Karpas-422 (cell line): ENCODE measurements around the gene EIF6. TPM values are rescaled to one million over a fixed set of nuclear protein-coding genes. Genes with fewer than 3 reads are reported as not detected.

Experiments
- DNase-seq: peaks from one replicate; pipeline ENCODE4 v3.0.0-alpha.2; 2015
- H2AFZ ChIP-seq: fragments of 200-600 bp; sonication (generic); 2 replicates; pipeline ENCODE4 v1.6.1; 2014; ENCODE audit warnings: antibody characterized with exemption, low read length, mixed read lengths
- H3K27ac ChIP-seq: fragments of 200-600 bp; sonication (generic); 2 replicates; pipeline ENCODE4 v1.5.1; 2014; ENCODE audit warnings: mild to moderate bottlenecking, low read length, moderate library complexity
- H3K27me3 ChIP-seq: fragments of 200-600 bp; sonication (generic); 2 replicates; pipeline ENCODE4 v1.6.1; 2014; ENCODE audit warnings: low read length, mixed read lengths
- H3K36me3 ChIP-seq: fragments of 200-600 bp; sonication (generic); 2 replicates; pipeline ENCODE4 v1.6.1; 2014; ENCODE audit warnings: low read length, mixed read lengths; ENCODE audit not compliant: insufficient read depth
- H3K4me1 ChIP-seq: fragments of 200-600 bp; sonication (generic); 2 replicates; pipeline ENCODE4 v1.6.1; 2014; ENCODE audit warnings: mild to moderate bottlenecking, low read length, mixed read lengths
- H3K4me2 ChIP-seq: fragments of 200-600 bp; sonication (generic); 2 replicates; pipeline ENCODE4 v1.6.1; 2014; ENCODE audit warnings: low read length, low read depth, mild to moderate bottlenecking; ENCODE audit not compliant: poor library complexity, severe bottlenecking
- H3K4me3 ChIP-seq: fragments of 200-600 bp; sonication (generic); 2 replicates; pipeline ENCODE4 v1.5.1; 2014; ENCODE audit warnings: mild to moderate bottlenecking, antibody characterized with exemption, low read length, mixed read lengths
- H3K79me2 ChIP-seq: fragments of 200-600 bp; sonication (generic); 2 replicates; pipeline ENCODE4 v1.6.1; 2014; ENCODE audit warnings: mild to moderate bottlenecking, low read length, mixed read lengths
- H3K9ac ChIP-seq: fragments of 200-600 bp; sonication (generic); 2 replicates; pipeline ENCODE4 v1.6.0; 2014; ENCODE audit warnings: low read length
- H3K9me2 ChIP-seq: fragments of 200-600 bp; sonication (generic), shearing (Covaris generic); replicated peaks from 2 replicates; pipeline ENCODE4 v1.6.0; 2014; ENCODE audit warnings: mild to moderate bottlenecking, low read length, moderate library complexity; ENCODE audit not compliant: insufficient read depth
- H3K9me3 ChIP-seq: fragments of 300-700, 200-600 bp; sonication (generic); 2 replicates; pipeline ENCODE4 v1.6.1; 2014; ENCODE audit warnings: low read length, mixed read lengths
- H4K20me1 ChIP-seq: fragments of 200-600 bp; sonication (generic); 2 replicates; pipeline ENCODE4 v1.6.1; 2014; ENCODE audit warnings: mild to moderate bottlenecking, antibody characterized with exemption, low read length, low read depth; ENCODE audit not compliant: insufficient read depth
- total RNA-seq: library from RNA; depleted of rRNA; stranded (reverse); fragments of >200 nt; shearing (Covaris generic); gene quantifications from 2 replicates; pipeline ENCODE4 v1.2.3, GENCODE V29; 2014; ENCODE audit warnings: low replicate concordance

The EIF6 gene
- total RNA-seq, 1 experiment from 2014 or later, result 150 TPM

DNA sequence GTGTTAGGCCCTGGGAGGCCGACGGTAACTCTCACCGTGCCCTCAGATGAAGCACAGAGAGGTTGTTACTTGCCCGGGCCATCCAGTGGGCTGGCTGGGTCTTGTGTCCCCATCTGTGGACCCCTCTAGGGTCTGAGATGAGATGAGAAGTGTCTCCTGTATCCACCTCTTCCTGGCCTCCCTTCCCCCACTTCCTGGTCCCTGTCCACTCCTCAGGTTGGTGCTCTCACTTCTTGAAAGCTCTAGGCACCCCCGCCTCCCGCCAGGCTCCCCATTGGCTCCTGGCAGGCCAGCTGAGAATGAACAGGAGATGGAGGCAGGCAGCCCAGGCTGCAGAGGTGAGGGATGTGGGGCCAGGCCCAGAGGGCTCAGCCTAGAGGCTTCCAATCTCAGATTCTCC, 8.2 kb downstream of the EIF6 start:
- Histone ChIP-seq H3K27me3 (no peaks in the 10 kb centered on the region), H3K36me3 (peaks cover 7% of the 10 kb centered on the region), H3K79me2 (peaks cover 16% of the 10 kb centered on the region), H2AFZ (no peak overlapping the region), H3K4me2 (peak overlapping the region; percentile 97), H3K27ac (peak overlapping the region; percentile 81), H3K4me1 (peaks cover 42% of the 10 kb centered on the region), H3K9ac (peak overlapping the region; percentile 99), H4K20me1 (peaks cover 5% of the 10 kb centered on the region; the same call in 1 of the 2 replicates), H3K9me3 (no peaks in the 10 kb centered on the region), H3K9me2 (no peaks in the 10 kb centered on the region), H3K4me3 (peak overlapping the region; percentile 99)
- DNase-seq, result no peak

DNA sequence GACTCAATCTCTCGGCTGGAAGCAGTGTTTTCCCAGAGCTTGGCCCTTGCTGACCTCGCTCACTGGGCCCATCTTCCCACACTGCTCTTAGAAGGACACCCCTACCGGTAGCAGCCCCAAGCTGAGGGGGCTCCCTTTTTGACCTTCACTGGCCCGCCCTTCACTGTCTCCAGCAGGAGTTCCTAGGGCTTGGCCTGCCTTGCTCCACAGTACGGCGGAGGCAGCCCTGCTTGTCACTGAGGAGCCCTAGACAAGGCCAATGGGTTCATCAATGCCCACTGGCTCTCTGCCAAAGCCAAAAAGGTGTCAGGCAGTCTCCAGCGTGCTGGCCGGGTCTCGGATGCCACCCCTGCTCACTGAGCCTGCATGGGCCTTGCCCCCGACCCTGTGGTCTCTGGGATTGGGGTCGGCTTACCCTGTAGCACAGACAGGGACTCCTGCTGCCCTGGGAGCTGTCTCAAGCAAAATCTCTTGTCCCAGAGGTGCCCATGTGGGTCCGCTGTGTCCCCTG, 8.8 kb downstream of the EIF6 start:
- Histone ChIP-seq H3K4me1 (peaks cover 48% of the 10 kb centered on the region), H3K36me3 (peaks cover 6% of the 10 kb centered on the region; the same call in 1 of the 2 replicates), H2AFZ (no peak overlapping the region), H3K9me3 (no peaks in the 10 kb centered on the region), H3K27ac (no peak overlapping the region), H3K79me2 (peaks cover 14% of the 10 kb centered on the region), H3K4me2 (peak overlapping the region; percentile 97), H3K4me3 (no peak overlapping the region), H3K27me3 (no peaks in the 10 kb centered on the region), H4K20me1 (peaks cover 5% of the 10 kb centered on the region; the same call in 1 of the 2 replicates), H3K9ac (no peak overlapping the region), H3K9me2 (no peaks in the 10 kb centered on the region)
- no peak for DNase-seq

DNA sequence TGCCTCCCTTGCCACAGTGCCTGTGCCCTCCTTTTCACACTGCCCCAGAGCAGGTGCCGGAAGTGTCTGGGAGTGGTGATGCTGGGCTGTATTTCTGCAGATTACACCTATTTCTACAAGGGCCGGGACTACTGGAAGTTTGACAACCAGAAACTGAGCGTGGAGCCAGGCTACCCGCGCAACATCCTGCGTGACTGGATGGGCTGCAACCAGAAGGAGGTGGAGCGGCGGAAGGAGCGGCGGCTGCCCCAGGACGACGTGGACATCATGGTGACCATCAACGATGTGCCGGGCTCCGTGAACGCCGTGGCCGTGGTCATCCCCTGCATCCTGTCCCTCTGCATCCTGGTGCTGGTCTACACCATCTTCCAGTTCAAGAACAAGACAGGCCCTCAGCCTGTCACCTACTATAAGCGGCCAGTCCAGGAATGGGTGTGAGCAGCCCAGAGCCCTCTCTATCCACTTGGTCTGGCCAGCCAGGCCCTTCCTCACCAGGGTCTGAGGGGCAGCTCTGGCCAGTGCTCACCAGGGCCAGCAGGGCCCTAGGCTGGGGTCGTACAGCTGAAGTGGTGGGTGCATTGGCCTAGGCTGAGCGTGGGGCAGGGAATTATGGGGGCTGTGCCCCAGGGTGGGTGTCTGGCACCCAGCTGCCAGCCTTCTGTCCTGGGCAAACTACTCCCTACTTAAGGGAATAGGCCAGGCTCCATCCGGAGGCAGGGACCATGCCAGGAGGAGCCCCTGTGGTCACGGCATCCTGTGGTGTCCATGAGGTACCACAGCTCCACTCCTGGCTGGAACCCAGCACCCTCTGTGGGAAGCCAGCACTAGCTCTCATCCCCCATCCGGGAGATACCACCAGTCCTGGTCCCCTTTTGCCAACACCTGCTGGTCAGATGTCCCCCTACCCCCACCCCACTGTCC, 10.1 kb downstream of the EIF6 start:
- Histone ChIP-seq H3K9me2 (no peaks in the 10 kb centered on the region), H4K20me1 (no peaks in the 10 kb centered on the region), H3K9me3 (no peaks in the 10 kb centered on the region), H3K4me1 (peaks cover 55% of the 10 kb centered on the region), H3K79me2 (peaks cover 14% of the 10 kb centered on the region), H2AFZ (no peak overlapping the region), H3K27ac (peak overlapping the region; percentile 52), H3K36me3 (no peaks in the 10 kb centered on the region), H3K27me3 (no peaks in the 10 kb centered on the region), H3K9ac (peak overlapping the region; percentile 34; the same call in 1 of the 2 replicates), H3K4me2 (peak overlapping the region; percentile 38), H3K4me3 (no peak overlapping the region)
- DNase-seq, result no peak

DNA sequence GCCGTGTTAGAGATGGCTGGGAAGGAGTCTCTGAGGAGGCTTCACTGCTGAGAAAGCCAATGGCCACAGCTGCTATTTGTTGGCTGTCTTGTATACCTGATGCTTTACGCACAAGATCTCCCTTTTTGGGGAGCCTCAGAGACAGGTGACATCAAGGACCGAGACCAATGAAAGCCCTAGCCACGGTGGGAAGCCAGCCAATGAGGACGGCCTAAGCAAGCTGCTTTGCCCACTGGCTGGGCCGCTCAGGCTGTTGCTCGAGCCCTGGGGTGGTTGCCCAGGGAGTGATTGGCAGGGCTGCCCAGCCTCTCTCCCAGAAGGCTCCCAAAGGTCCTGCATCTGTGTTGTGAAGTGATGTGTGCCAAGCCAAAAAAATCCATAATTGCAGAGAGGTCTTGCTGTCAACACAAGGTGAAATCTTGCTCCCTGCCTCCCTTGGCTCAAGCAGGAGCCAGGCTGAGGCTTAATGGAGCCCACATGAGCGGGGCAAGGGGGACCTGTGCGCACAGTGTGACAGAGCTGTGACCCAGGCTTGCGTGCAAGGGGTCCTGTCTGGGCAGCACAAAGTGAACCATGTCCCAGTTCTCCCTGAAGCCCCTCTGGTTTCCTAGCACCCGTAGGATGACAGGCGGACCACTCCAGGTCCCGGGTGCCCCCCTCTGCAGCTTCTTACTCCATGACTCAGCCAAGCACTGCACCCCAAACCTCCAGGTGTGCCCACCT, 11.0 kb downstream of the EIF6 start:
- Histone ChIP-seq H3K27ac (peak overlapping the region; percentile 52), H3K27me3 (no peaks in the 10 kb centered on the region), H3K9me3 (no peaks in the 10 kb centered on the region), H3K4me2 (peak overlapping the region; percentile 38), H3K79me2 (peaks cover 14% of the 10 kb centered on the region), H2AFZ (no peak overlapping the region), H3K9ac (peak overlapping the region; percentile 34; the same call in 1 of the 2 replicates), H3K36me3 (no peaks in the 10 kb centered on the region), H4K20me1 (no peaks in the 10 kb centered on the region), H3K4me3 (no peak overlapping the region), H3K4me1 (peaks cover 55% of the 10 kb centered on the region), H3K9me2 (no peaks in the 10 kb centered on the region)
- DNase-seq, result peak; percentile 95

DNA sequence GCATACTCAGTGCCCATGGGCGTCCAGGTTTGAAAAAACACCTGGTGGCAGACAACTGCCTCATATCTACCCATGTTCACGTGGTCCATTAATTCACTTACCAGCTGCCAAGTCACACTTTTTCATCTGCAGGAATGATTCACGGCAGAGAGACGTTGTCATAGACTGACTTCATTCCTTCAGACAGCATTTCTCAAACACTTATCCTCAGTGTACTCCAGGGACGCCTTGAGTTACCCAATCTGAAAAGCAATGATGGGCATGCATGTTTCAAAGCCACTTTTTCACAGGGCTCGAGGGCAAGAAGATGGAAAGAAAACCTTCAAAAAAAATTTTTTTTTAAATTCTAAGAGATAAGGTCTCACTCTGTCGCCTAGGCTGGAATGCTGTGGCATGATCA, 12.7 kb downstream of the EIF6 start:
- DNase-seq, result no peak
- Histone ChIP-seq H3K4me3 (peak overlapping the region; percentile 18; the same call in 1 of the 2 replicates), H3K27me3 (no peaks in the 10 kb centered on the region), H3K27ac (peak overlapping the region; percentile 52; the same call in 1 of the 2 replicates), H3K4me1 (peaks cover 53% of the 10 kb centered on the region), H3K9me3 (no peaks in the 10 kb centered on the region), H3K79me2 (peaks cover 9% of the 10 kb centered on the region), H3K9me2 (no peaks in the 10 kb centered on the region), H3K9ac (peak overlapping the region; percentile 55; the same call in 1 of the 2 replicates), H2AFZ (no peak overlapping the region), H4K20me1 (no peaks in the 10 kb centered on the region), H3K36me3 (no peaks in the 10 kb centered on the region), H3K4me2 (peak overlapping the region; percentile 47)

DNA sequence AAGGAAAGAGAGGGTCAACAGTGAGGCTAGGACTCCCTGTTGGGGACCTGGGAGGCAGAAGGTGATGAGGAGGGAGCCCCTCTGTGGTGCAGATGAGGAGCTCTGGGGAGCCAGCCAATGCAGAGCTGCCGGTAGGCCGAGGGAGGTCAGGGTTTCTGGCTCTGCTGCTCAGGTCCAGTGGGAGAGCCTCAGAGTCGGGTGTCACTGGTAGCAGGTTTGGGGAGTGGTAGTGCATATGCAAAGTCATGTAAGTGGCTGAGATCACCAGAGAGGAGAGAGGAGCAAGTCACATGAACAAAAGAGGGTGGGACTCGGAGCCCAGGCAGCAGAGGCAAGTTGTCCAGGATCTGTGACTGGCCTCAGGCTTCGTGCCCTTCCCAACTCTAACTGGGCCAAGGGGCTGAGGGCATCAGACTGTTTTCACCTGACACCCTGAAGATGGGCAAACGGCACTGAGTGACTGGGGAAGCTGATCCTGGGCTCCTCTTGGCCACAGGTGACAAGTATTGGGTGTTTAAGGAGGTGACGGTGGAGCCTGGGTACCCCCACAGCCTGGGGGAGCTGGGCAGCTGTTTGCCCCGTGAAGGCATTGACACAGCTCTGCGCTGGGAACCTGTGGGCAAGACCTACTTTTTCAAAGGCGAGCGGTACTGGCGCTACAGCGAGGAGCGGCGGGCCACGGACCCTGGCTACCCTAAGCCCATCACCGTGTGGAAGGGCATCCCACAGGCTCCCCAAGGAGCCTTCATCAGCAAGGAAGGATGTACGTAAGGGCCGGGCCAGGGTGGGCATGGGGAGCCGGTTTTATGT, 13.3 kb downstream of the EIF6 start:
- H3K27me3 ChIP-seq, result no peaks in the 10 kb centered on the region
- peak overlapping the region; percentile 58 for H3K9ac ChIP-seq
- peak overlapping the region; percentile 83 for H3K27ac ChIP-seq
- H3K4me2 ChIP-seq, result peak overlapping the region; percentile 47
- peaks cover 2% of the 10 kb centered on the region for H3K79me2 ChIP-seq
- H3K36me3 ChIP-seq, result no peaks in the 10 kb centered on the region
- no peaks in the 10 kb centered on the region for H3K9me3 ChIP-seq
- peak; percentile 92 for DNase-seq
- peaks cover 46% of the 10 kb centered on the region for H3K4me1 ChIP-seq
- H2AFZ ChIP-seq, result peak overlapping the region; percentile 68; the same call in 1 of the 2 replicates
- peak overlapping the region; percentile 25; the same call in 1 of the 2 replicates for H3K4me3 ChIP-seq
- H3K9me2 ChIP-seq, result no peaks in the 10 kb centered on the region
- no peaks in the 10 kb centered on the region for H4K20me1 ChIP-seq

DNA sequence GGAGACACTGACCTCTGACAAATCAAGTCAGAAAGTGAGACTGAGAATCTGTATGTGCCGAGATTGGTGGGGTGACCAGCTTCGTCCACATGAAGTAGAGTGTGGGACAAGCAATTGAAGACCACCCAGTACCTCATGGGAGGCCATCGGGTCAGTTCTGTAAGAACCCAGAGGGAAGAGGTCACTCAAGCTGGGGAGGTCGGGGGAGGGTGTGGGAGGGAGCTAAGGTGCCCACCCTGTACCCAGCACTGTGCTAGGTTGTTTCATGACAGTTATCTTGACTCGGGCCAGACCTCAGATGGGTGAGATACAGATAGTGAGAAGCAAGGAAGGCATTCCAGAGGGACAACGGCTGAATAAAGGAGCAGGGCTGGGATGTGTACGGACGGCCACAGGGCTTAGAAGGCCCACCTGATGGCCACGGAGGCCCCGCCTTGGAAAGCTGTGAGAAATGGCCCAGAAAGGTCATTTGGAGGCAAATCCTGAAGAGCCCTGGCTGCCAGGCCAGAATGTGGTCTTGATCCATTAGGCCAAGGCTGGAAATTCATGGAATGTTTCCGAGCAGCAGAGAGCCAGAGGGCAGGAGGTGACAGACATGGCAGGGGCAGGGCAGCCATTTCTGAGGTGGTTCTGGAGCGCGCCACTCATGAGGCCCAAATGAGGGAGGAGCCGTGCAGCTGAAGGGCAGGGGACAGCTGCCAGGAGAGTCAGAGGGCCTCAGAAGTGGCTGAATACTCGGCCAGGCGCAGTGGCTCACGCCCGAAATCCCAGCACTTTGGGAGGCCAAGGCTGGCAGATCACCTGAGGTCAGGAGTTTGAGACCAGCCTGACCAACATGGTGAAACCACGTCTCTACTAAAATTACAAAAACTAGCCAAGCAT, 14.3 kb downstream of the EIF6 start:
- Histone ChIP-seq H4K20me1 (no peaks in the 10 kb centered on the region), H2AFZ (peak overlapping the region; percentile 68; the same call in 1 of the 2 replicates), H3K4me2 (peak overlapping the region; percentile 47), H3K4me1 (peaks cover 44% of the 10 kb centered on the region), H3K9me3 (no peaks in the 10 kb centered on the region), H3K27me3 (no peaks in the 10 kb centered on the region), H3K27ac (peak overlapping the region; percentile 83), H3K9ac (peak overlapping the region; percentile 58), H3K79me2 (no peaks in the 10 kb centered on the region), H3K36me3 (no peaks in the 10 kb centered on the region), H3K9me2 (no peaks in the 10 kb centered on the region), H3K4me3 (peak overlapping the region; percentile 25; the same call in 1 of the 2 replicates)
- DNase-seq, result no peak
